HG03558 (cell line): ENCODE measurements around the gene GRAMD4.
"Not testable (repeated sequence)": the region's sequence is repeated elsewhere in the genome, so short reads cannot be mapped to it uniquely, and the experiment has no call there.

Source experiments
- ATAC-seq: cut with Tn5 transposase; IDR thresholded peaks from one replicate; pipeline ENCODE4 v1.9.1; 2021; ENCODE audit warnings: moderate number of reproducible peaks; ENCODE audit not compliant: unreplicated experiment; ENCODE audit errors: extremely low read depth

Gene GRAMD4

GRCh38 chr22:46634011-46634699 is 14.0 kb downstream of the GRAMD4 start:
- ATAC-seq: no peak

DNA sequence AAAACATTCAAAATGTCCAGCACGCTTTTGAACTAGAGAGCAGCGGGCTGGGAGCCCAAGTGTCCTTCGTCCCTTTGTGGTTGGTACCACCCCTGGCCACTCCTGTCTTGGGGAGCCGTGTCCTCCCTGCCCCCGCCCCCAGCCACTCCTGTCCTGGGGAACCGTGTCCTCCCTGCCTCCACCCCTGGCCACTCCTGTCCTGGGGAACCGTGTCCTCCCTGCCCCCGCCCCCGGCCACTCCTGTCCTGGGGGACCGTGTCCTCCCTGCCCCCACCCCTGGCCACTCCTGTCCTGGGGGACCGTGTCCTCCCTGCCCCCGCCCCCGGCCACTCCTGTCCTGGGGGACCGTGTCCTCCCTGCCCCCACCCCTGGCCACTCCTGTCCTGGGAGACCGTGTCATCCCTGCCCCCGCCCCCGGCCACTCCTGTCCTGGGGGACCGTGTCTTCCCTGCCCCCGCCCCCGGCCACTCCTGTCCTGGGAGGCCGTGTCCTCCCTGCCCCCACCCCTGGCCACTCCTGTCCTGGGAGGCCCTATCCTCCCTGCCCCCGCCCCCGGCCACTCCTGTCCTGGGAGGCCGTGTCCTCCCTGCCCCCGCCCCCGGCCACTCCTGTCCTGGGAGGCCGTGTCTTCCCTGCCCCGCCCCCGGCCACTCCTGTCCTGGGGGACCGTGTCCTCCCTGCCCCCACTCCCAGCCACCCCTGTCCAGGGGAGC is 14.9 kb downstream of the GRAMD4 start:
- ATAC-seq: not testable (repeated sequence)

DNA sequence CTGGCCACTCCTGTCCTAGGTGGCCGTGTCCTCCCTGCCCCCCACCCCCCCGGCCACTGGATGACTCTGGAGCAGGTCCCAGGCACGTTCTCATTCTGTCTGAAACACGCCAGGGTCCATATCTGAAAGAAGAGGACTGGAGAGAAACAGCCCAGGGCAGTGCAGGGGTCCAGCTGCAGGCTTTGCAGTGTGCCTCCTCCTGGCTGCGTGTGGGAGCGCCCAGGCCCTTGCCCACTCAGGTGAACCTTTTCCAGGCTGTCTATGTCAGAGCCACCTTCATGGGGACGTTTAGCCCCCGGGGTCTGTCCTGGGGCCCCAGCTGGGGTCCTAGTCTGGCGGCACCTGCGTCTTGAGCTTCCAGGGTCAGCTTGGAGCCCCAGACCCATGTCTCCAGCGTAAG is 15.6 kb downstream of the GRAMD4 start:
- no peak for ATAC-seq

DNA sequence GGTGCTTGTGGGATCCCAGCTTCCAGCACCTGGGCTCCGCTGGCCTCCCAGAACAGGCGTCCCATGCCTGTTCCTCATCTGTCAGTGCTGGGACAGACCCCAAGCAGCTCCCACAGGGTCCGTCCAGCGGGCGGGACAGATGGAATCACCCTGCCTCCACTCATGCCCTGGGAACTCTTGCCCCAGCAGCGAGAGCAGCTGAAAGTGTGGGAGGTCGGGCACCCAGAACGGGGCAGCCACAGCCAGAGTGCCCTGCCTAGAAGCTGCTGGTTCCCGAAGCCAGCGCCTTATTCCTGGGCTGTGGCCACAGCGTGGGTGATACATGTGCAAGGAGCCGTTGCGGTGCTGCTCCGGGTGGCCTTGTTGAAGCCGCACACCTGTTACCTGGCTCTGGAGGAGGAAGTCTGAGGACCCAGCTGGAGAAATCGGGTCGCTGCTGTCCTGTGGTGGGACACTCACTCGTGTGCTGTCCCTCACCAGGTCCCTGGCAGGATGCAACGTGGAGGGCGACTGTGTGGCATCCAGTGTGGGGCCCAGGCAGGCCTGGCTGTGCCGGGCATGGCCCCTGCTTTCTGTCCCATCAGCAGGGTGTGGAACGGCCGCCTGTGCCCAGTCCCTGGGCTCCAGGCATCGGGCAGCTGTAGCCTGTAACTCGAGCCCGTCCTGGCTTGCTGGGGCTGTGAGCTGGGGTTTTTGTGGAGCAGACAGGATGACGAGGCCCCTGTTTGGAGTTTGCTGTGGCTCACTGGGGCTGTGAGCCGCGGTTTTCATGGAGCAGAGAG is 16.2 kb downstream of the GRAMD4 start:
- ATAC-seq: no peak

GRCh38 chr22:46637711-46638600 is 17.8 kb downstream of the GRAMD4 start:
- no peak for ATAC-seq

- ATAC-seq: no peak
Observed at GRCh38 chr22:46638601-46639431, 18.6 kb downstream of the GRAMD4 start.

DNA sequence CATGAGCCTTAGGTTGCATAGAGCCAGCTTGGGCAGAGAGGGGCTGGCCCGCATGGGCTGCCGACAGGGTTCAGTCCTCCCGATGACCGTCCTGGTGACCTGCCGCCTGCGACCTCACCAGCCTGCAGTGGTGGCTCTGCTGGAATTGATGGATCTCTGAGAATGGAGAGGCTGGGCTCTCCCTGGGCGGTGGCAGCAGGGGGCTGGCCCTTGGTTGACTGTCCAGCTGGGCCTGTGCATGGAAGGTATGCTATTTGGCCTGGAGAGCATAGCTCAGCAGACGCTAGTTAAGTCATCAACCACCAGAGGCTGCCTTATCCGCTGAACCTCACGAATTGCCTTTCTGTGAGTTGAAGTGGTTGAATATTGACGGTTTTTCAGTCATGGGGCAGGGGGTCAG is 19.7 kb downstream of the GRAMD4 start:
- no peak for ATAC-seq

DNA sequence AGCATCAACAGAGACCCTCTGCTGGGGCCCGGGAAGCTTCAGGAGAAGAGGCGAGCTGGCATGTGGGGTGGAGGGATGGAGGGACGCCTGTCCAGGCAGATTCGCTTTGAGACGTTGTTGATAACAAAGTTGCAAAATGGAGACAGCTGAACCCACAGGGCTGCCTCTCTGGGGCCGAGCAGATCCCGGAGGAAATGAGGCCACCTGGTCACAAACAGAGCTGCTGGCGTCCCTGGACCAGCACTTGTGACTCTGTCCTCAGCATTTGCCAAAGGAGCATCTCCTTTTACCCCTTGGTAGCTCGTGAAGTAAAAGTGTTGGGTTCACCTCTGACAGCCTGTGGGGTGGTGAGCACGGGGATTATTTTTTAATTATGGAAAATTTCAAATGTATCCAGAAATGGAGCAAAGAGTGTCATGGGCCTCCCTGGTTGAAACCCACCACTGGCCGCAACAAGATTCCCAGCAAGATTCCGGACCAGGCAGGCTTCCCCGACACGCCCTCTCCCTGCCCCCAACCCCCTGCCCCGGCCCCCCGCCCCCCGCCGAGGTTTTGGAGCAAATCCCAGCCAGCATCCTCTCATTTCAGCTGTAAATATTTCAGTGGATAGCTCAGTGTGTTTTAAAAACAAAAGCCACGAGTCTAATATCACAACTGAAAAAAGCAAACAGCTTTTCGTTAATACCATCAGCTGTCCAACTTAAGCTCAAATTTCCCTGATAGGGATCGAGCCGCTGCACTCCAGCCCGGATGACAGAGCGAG is 20.3 kb downstream of the GRAMD4 start:
- no peak for ATAC-seq

DNA sequence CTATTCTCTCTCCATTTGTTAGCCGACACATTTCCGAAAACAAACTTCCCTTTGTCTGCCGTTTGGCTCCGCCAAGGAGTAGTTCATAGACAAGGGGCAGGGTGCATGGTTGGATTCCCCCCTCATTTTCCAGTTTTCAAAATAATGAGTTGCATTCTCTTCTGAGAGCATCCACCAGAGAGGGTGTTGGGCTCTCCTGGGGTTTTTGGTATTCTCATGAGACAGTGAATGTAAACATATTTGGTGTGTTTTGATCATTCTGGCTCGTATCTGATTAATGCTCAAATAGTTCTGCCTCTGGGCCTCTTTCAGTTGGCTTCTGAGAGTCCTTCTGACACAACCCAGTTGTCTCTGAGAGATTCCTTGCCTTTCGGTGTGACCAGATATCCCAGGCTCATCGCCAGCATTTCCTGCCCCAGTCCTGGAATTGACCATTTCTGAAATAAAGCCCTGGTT is 21.7 kb downstream of the GRAMD4 start:
- no peak for ATAC-seq

GRCh38 chr22:46642840-46643480 is 22.8 kb downstream of the GRAMD4 start:
- not testable (repeated sequence) for ATAC-seq

- ATAC-seq: no peak
Observed at GRCh38 chr22:46646531-46647215, 26.5 kb downstream of the GRAMD4 start.

DNA sequence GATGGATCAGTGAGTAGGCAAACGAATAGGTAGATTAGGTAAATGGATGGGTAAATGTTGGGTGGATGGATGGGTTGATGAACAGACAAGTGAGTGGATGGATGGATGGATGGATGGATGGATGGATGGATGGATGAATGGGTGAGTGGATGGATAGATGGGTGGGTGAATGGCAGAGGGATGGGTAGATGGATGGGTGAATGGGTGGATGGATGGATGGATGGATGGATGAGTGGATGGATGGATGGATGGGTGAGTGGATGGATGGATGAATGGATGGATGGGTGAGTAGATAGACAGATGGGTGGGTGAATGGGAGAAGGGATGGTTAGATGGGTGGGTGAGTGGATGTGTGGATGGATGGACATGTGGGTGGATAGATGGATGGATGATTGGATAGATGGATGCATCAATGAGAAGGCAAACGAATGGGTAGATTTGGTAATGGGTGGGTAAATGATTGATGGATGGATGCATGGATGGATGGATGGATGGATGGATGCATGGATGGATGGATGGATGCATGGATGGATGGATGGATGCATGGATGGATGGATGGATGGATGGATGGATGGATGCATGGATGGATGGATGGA is 28.1 kb downstream of the GRAMD4 start:
- ATAC-seq: not testable (repeated sequence)

DNA sequence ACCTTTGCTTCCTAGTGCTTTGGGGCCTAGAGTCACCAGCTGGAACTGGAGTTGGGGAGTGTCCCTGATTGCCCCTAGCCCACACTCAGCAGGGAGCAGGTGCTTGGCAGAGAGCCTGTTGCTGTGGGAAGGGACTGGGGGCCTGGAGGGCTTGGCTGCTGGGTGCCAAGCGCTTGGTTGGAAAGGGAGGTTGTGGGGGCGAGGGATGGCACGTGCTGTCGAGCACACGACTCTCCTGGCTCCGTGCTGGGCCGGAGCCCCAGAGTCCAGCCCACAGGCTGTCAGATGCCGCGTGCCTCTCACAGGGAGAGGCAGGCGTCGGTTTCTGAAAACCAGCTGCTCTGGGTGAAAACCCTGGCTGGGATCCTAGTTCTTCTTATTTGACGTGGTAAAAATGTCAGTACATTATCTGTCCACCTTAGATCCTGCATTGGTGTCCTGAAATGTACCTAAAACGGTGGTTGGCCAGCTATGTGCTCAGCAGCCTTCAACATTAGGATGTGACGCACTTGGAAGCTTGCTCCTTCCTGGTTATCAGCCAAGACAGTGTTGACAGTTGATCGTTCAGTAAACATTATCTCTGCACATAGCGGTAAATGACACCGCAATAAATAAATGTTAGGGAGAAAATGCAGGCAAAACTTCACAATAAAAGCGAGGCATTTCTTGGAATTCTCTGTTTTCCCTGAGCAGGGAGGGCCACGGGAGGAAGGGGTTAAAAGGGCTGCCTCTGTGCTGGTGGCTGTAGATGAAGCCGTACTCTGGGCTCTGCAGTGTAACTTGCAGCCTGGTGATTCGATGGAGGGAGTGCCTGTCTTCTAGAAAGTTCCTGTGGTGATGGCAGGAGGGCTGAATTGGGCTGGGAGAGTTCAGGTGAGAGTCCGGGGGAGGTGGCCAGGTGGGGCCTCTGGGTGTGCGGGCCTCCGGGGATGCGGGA is 29.2 kb downstream of the GRAMD4 start:
- ATAC-seq: no peak

DNA sequence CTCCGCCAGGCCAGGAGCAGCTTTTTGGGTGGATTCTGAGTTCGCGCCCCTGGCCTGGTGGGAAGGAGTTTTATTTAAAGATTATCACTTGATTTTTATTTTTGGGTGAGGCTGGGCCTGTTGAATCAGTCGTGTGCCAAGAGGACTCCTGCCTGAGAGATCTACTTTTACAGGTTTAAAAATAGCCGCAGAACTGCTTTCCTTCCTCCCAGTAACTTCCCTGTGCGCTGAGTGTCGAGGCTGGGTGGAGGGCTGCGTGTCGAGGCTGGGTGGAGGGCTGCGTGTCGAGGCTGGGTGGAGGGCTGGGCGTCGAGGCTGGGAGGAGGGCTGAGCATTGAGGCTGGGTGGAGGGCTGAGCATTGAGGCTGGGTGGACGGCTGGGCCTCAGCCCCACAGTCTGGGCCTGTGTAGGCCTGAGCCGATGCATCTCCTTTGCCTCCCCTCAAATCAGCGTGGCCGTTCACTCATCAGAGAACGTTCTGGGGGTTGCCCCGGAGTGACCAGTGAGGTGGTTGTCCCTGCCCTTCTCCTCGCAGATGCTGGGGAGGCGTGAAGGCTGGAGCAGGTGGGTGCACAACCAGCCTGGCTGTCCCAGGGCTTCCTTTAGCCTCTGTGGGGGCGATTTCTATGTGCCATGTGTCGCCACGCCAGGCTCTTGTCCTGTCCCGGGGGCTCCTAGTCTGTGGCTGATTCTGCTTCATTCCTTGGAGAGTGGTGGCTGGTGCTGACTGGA is 30.1 kb downstream of the GRAMD4 start:
- no peak for ATAC-seq

DNA sequence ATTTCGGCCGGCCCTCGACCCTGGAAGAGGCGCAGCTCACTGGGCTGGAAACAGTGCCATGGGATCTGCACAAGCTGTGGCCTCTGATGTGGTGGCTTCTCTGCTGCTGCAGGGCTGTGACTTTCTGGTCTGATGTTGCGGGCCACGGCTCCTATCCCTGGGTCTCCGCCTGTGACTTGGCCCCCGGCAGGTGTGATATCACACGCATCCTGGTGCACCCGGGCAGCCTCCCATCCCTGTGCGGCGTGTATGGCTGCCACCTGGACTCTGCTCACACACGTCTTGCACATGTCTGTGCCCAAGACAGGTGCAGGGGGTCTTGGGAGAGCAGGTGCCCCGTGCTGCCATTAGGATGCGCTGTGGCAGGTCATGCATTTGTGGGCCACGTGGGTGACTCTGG is 31.1 kb downstream of the GRAMD4 start:
- no peak for ATAC-seq
